ENCODE results near the gene CNIH1.
"Not testable (repeated sequence)": the region's sequence is repeated elsewhere in the genome, so short reads cannot be mapped to it uniquely, and the experiment has no call there.

CNIH1 gene

DNA sequence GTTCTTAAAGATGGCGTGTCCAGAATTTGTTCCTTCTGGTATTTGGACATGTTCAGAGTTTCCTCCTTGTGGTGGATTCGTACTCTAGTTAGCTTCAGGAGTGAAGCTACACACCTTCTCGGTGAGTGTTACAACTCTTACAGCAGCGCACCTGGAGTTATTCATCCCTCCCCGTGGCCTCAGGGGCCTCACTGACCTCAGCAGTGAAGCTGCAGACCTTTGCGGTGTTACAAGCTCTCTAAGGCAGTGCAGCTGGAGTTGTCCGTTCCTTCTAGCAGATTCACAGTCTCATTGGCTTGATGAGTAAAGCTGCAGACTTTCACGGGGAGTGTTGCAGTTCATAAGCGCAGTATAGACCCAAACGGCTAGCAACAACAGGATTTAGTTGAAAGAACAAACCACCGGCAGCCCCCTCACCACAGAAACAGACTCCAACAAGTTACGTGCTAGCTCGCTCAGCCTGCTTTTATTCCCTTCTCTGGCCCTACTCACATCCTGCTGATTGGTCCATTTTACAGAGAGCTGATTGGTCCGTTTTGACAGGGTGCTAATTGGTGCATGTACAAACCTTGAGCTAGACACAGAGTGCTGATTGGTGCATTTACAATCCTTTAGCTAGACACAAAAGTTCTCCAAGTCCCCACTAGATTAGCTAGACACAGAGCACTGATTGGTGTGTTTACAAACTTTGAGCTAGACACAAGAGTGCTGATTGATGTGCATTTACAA, 48.9 kb downstream of the CNIH1 start:
- H3K27me3 ChIP-seq: no peaks in the 10 kb centered on the region
- H3K4me3 ChIP-seq (ENCODE audit: low read depth, low read length): no peak overlapping the region
- no peak for DNase-seq
- H3K36me3 ChIP-seq: no peaks in the 10 kb centered on the region
- no peaks in the 10 kb centered on the region for H3K9me3 ChIP-seq
- TF ChIP-seq, protein P1, sequence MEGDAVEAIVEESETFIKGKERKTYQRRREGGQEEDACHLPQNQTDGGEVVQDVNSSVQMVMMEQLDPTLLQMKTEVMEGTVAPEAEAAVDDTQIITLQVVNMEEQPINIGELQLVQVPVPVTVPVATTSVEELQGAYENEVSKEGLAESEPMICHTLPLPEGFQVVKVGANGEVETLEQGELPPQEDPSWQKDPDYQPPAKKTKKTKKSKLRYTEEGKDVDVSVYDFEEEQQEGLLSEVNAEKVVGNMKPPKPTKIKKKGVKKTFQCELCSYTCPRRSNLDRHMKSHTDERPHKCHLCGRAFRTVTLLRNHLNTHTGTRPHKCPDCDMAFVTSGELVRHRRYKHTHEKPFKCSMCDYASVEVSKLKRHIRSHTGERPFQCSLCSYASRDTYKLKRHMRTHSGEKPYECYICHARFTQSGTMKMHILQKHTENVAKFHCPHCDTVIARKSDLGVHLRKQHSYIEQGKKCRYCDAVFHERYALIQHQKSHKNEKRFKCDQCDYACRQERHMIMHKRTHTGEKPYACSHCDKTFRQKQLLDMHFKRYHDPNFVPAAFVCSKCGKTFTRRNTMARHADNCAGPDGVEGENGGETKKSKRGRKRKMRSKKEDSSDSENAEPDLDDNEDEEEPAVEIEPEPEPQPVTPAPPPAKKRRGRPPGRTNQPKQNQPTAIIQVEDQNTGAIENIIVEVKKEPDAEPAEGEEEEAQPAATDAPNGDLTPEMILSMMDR (IDR thresholded peaks at IDR 0.05; ENCODE audit: low read depth, low read length): no peak
- H3K4me1 ChIP-seq: no peaks in the 10 kb centered on the region

DNA sequence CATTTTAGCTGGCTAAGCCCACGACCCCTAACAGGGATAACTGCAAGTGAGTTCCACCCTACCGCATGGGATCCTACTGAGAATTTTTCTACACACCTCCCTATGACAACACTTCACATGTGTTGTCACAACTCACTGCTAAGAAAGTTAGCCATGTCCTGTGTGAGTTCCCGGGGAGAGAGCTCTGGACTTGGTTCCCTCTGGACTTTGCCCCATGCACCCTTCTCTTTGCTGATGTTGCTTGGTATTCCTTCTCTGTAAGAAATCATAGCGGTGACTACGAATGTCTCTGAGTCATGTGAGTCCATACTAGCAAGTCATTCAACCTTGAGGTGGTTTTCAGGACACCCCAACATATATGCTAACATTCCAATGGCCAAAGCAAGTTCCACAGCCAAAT, 53.8 kb downstream of the CNIH1 start:
- Histone ChIP-seq H3K36me3 (no peaks in the 10 kb centered on the region), H3K27me3 (no peaks in the 10 kb centered on the region), H3K9me3 (no peaks in the 10 kb centered on the region), H3K4me1 (no peaks in the 10 kb centered on the region), H3K4me3 (ENCODE audit: low read depth, low read length) (no peak overlapping the region)
- no peak for DNase-seq
- TF ChIP-seq, protein P1 (IDR thresholded peaks at IDR 0.05; ENCODE audit: low read depth, low read length): no peak

DNA sequence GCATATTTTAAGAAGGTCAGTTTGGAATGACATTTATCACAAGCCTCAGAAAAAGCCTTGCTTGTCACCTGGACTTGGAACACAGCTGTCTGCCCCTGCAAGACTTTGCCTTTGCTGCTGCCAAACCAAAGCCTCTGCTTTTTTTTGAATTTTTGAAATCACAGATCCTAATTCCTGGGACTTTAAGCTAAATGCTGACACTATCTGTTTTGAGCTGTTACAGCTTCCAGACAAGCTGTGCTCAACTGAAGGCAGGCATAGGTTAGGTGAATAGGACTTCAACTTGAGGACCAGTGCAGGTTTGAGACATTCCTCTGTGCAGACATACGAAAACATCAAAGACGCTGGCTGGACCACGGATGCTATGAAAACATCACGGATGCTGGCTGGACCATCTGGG, 55.6 kb downstream of the CNIH1 start:
- no peak overlapping the region for H3K4me3 ChIP-seq (ENCODE audit: low read depth, low read length)
- no peak for DNase-seq
- H3K27me3 ChIP-seq: no peaks in the 10 kb centered on the region
- TF ChIP-seq, protein P1 (IDR thresholded peaks at IDR 0.05; ENCODE audit: low read depth, low read length): no peak
- H3K36me3 ChIP-seq: no peaks in the 10 kb centered on the region
- no peaks in the 10 kb centered on the region for H3K9me3 ChIP-seq
- no peaks in the 10 kb centered on the region for H3K4me1 ChIP-seq

DNA sequence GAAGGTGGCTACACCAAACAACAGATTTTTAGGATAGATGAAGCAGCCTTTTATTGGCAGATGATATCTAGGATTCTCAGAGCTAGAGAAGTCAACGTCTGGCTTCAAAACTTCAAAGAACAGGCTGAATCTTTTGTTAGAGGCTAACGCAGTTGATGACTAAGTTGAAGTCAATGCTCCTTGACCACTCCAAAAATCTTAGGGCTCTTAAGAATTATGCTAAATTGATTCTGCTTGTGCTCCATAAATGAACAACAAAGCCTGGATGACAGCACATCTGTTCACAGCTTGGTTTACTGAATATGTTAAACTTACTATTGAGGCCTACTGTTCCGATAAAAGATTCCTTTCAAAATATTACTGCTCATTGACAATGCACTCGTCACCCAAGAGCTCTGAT, 57.3 kb downstream of the CNIH1 start:
- H3K4me1 ChIP-seq: no peaks in the 10 kb centered on the region
- DNase-seq: no peak
- H3K36me3 ChIP-seq: no peaks in the 10 kb centered on the region
- no peak overlapping the region for H3K4me3 ChIP-seq (ENCODE audit: low read depth, low read length)
- no peaks in the 10 kb centered on the region for H3K9me3 ChIP-seq
- TF ChIP-seq, protein P1 (IDR thresholded peaks at IDR 0.05; ENCODE audit: low read depth, low read length): no peak
- no peaks in the 10 kb centered on the region; the same call in 1 of the 2 replicates for H3K27me3 ChIP-seq

DNA sequence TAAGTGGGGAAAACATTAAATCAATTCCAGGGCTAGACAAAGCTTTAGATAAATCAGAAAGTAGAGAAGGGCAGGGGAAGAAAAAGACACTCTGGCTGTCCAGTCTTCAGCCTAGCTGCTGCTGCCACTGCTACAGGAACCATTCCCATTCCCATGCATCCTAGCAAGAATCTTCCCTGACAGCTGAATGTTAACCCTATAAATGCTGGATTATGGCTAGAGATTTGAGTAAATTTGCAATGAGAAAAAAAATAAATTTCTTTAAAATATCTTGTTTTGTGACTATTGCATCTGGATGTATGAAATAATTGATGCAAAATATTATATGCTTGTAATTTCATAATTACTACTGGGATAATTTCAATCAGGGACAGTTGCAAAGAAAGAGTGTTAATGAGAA, 59.4 kb downstream of the CNIH1 start:
- Histone ChIP-seq H3K27me3 (peaks cover 6% of the 10 kb centered on the region; the same call in 1 of the 2 replicates), H3K4me3 (ENCODE audit: low read depth, low read length) (no peak overlapping the region), H3K4me1 (no peaks in the 10 kb centered on the region), H3K36me3 (no peaks in the 10 kb centered on the region), H3K9me3 (no peaks in the 10 kb centered on the region)
- TF ChIP-seq, protein P1 (IDR thresholded peaks at IDR 0.05; ENCODE audit: low read depth, low read length): no peak
- DNase-seq: no peak

DNA sequence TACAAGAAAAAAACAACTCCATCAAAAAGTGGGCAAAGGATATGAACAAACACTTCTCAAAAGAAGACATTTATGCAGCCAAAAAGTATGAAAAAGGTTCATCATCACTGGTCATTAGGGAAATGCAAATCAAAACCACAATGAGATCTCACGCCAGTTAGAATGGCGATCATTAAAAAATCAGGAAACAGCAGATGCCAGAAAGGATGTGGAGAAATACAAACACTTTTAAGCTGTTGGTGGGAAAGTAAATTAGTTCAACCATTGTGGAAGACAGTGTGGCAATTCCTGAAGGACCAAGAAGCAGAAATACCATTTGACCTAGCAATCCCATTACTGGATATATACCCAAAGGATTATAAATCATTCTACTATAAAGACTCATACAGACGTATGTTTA, 60.6 kb downstream of the CNIH1 start:
- H3K4me3 ChIP-seq (ENCODE audit: low read depth, low read length); DNase-seq; H3K27me3 ChIP-seq; H3K36me3 ChIP-seq; H3K9me3 ChIP-seq; H3K4me1 ChIP-seq: not testable (repeated sequence)

DNA sequence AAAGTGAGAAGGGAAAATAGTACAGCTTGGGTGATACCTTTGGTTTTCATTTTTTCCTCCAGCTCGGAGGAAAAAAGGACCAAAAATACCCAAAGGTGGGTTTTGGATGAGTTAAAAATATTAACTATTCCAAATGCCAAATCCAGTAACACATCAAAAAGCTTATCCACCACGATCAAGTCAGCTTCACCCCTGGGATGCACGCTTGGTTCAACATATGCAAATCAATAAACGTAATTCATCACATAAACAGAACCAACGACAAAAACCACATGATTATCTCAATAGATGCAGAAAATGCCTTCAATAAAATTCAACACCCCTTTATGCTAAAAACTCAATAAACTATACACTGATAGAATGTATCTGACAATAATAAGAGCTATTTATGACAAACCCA, 62.3 kb downstream of the CNIH1 start:
- H3K4me3 ChIP-seq (ENCODE audit: low read depth, low read length); H3K27me3 ChIP-seq; DNase-seq; H3K4me1 ChIP-seq; H3K36me3 ChIP-seq; H3K9me3 ChIP-seq: not testable (repeated sequence)
